K562 (cell line): ENCODE measurements around the gene CSNK1G1.
A peak's percentile ranks its signal among the peaks of the same experiment; 100 is the strongest.
"Not testable (repeated sequence)": the region's sequence is repeated elsewhere in the genome, so short reads cannot be mapped to it uniquely, and the experiment has no call there.

Experiments
- KDM1A ChIP-seq, 2 experiments: fragments of 450-650 bp; IDR thresholded peaks; 2 replicates each; pipeline ENCODE4 v1.6.1; 2016; ENCODE audit warnings: mild to moderate bottlenecking in 2 of 2
- NKRF ChIP-seq: fragments of 450-650 bp; IDR thresholded peaks from 2 replicates; pipeline ENCODE4 v1.6.1; 2016; ENCODE audit warnings: borderline replicate concordance
- ZNF717 ChIP-seq: fragments of 250-450 bp; sonication (Bioruptor Pico); IDR thresholded peaks from 2 replicates; pipeline ENCODE4 v1.5.0; 2021

- peak in 1 of 2 experiments; percentile 64; a peak in 2 of 4 replicates for TF ChIP-seq KDM1A (IDR thresholded peaks at IDR 0.05)
- TF ChIP-seq ZNF717 (CRISPR knock-in tag); NKRF: not testable (repeated sequence)
Observed at GRCh38 chr15:64221911-64222310, 134.1 kb downstream of the CSNK1G1 start.
